Endothelial cell of umbilical vein (primary cell): Measurements from ENCODE around the gene MAP3K15. TPM values are rescaled to one million over a fixed set of nuclear protein-coding genes. Genes with fewer than 3 reads are reported as not detected.
"Not testable (repeated sequence)": the region's sequence is repeated elsewhere in the genome, so short reads cannot be mapped to it uniquely, and the experiment has no call there.

Experiments used
- BruUV-seq: library from RNA; stranded (reverse); fragments of 400-500 nt; replicated peaks from 2 replicates; lab custom pipeline; 2021; lab: Mats Ljungman, UMichigan
- CTCF ChIA-PET: fragments of 300-600, 350-600 bp; sonication (Branson Sonifier 250); formaldehyde crosslinking; loops from one replicate; lab custom pipeline; 2021; ENCODE audit warnings: antibody characterized with exemption, inconsistent platforms; lab: Charles Lee
- POLR2A ChIA-PET: fragments of 300-600, 350-600 bp; sonication (Branson Sonifier 250); formaldehyde crosslinking; loops from one replicate; lab custom pipeline; 2021; ENCODE audit warnings: antibody characterized with exemption, inconsistent platforms; lab: Charles Lee
- DNase-seq: peaks from one replicate; pipeline ENCODE4 v3.0.0-alpha.2; 2011; ENCODE audit warnings: low read depth, low spot score
- FAIRE-seq: peaks from 2 replicates; lab custom pipeline; 2011; peaks lifted over from hg19 to GRCh38; lab: Jason Lieb, UNC
- H2AFZ ChIP-seq: 2 replicates; pipeline ENCODE4 v1.6.0; 2012; ENCODE audit warnings: low read depth, low read length, control low read depth, inconsistent platforms
- H3K27ac ChIP-seq: 2 replicates; pipeline ENCODE4 v1.5.1; 2011; ENCODE audit warnings: low read depth, mild to moderate bottlenecking, control low read depth, low read length, moderate library complexity; ENCODE audit not compliant: insufficient read depth
- H3K27me3 ChIP-seq, 2 experiments: 2 replicates each; pipeline versions ENCODE4 v1.6.0 to v1.6.1; 2011; ENCODE audit warnings: low read length in 2 of 2, mixed read lengths in 1 of 2; ENCODE audit not compliant: control insufficient read depth in 2 of 2, insufficient read depth in 2 of 2
- H3K36me3 ChIP-seq, 2 experiments: 2 replicates in 1 of 2; 3 replicates in 1 of 2; pipeline ENCODE4 v1.5.1; 2011; ENCODE audit warnings: low read length in 2 of 2, mild to moderate bottlenecking in 1 of 2, moderate library complexity in 1 of 2; ENCODE audit not compliant: control insufficient read depth in 2 of 2, insufficient read depth in 2 of 2; ENCODE audit errors: extremely low read depth in 1 of 2
- H3K4me1 ChIP-seq: 3 replicates; pipeline ENCODE4 v1.5.1; 2011; ENCODE audit warnings: mild to moderate bottlenecking, low read length; ENCODE audit not compliant: control insufficient read depth, insufficient read depth; ENCODE audit errors: extremely low read depth
- H3K4me2 ChIP-seq: 2 replicates; pipeline ENCODE4 v1.6.1; 2011; ENCODE audit warnings: low read length, control low read depth, mixed read lengths; ENCODE audit not compliant: insufficient read depth
- H3K4me3 ChIP-seq, 3 experiments: fragments of 200-600 bp in 1 of 3; sonication (generic), shearing (Covaris generic) in 1 of 3; replicated peaks in 1 of 3; 2 replicates each; pipeline ENCODE4 v1.5.1; 2011 to 2016; ENCODE audit warnings: control low read depth in 3 of 3, low read length in 3 of 3, mild to moderate bottlenecking in 2 of 3, inconsistent platforms in 1 of 3, low read depth in 1 of 3, moderate library complexity in 1 of 3; ENCODE audit not compliant: insufficient read depth in 1 of 3
- H3K79me2 ChIP-seq: 2 replicates; pipeline ENCODE4 v1.6.0; 2012; ENCODE audit warnings: low read length, inconsistent platforms; ENCODE audit not compliant: control insufficient read depth, insufficient read depth
- H3K9ac ChIP-seq: replicated peaks from 2 replicates; pipeline ENCODE3; 2011; ENCODE audit warnings: low read length, control low read depth; ENCODE audit not compliant: insufficient read depth; ENCODE audit errors: extremely low read depth
- H3K9me1 ChIP-seq: replicated peaks from 3 replicates; pipeline ENCODE4 v1.6.0; 2011; ENCODE audit warnings: mild to moderate bottlenecking, low read length; ENCODE audit not compliant: control insufficient read depth, insufficient read depth; ENCODE audit errors: extremely low read depth
- H3K9me3 ChIP-seq: replicated peaks from 2 replicates; pipeline ENCODE4 v1.5.1; 2012; ENCODE audit warnings: low read length, inconsistent platforms; ENCODE audit not compliant: control insufficient read depth, insufficient read depth
- H4K20me1 ChIP-seq: replicated peaks from 2 replicates; pipeline ENCODE3; 2011; ENCODE audit warnings: mild to moderate bottlenecking, low read length; ENCODE audit not compliant: control insufficient read depth, insufficient read depth; ENCODE audit errors: extremely low read depth
- EZH2 ChIP-seq: IDR thresholded peaks from 2 replicates; pipeline ENCODE4 v1.6.1; 2012; ENCODE audit warnings: borderline replicate concordance, low read depth, mild to moderate bottlenecking, moderate library complexity, low read length, inconsistent platforms; ENCODE audit not compliant: severe bottlenecking
- FOS ChIP-seq: IDR thresholded peaks from 2 replicates; pipeline ENCODE4 v1.6.1; 2011; ENCODE audit warnings: mild to moderate bottlenecking, low read length, moderate library complexity, borderline replicate concordance; ENCODE audit not compliant: insufficient read depth
- GATA2 ChIP-seq: IDR thresholded peaks from 2 replicates; pipeline ENCODE4 v1.7.0; 2011; ENCODE audit warnings: low read depth, mild to moderate bottlenecking, moderate library complexity, mixed read lengths, low read length; ENCODE audit not compliant: insufficient read length, insufficient read depth
- JUN ChIP-seq: IDR thresholded peaks from 2 replicates; pipeline ENCODE4 v1.6.1; 2011; ENCODE audit warnings: borderline replicate concordance, low read depth; ENCODE audit not compliant: insufficient read length, insufficient read depth
- MYC ChIP-seq: IDR thresholded peaks from one replicate; pipeline ENCODE4 v1.6.1; 2011; ENCODE audit warnings: mild to moderate bottlenecking, low read depth, low read length
- POLR2A ChIP-seq: IDR thresholded peaks from 2 replicates; pipeline ENCODE4 v1.6.1; 2012; ENCODE audit warnings: low read depth, mild to moderate bottlenecking, control low read depth, low read length
- POLR2AphosphoS5 ChIP-seq: IDR thresholded peaks from 2 replicates; pipeline ENCODE4 v1.6.1; 2012; ENCODE audit warnings: low read depth, mild to moderate bottlenecking, control low read depth, low read length, moderate library complexity; ENCODE audit not compliant: insufficient read depth
- dilution Hi-C: fragments of 300-500 bp; cut with MboI; formaldehyde crosslinking; loops from one replicate; pipeline ENCODE4 v1.15.0; 2019; ENCODE audit warnings: low sequenced_read_pairs; ENCODE audit not compliant: extremely low pct_ligation_motif_present
- intact Hi-C: fragments of 100-400 bp; cut with micrococcal nuclease; formaldehyde crosslinking; loops from one replicate; pipeline ENCODE4 v1.10.0; 2022
- polyA plus RNA-seq, 4 experiments: library from polyadenylated mRNA; depleted of rRNA in 3 of 4; stranded (reverse) in 3 of 4; unstranded in 1 of 4; fragments of >200 nt; gene quantifications; 2 replicates each; pipeline versions ENCODE4 v1.2.1 to v1.2.3, GENCODE V29; 2011 to 2012; ENCODE audit warnings: missing spikeins in 1 of 4
- total RNA-seq: library from RNA; stranded (reverse); gene quantifications from 2 replicates; pipeline ENCODE4 v1.2.3, GENCODE V29; 2021
- TF ChIP-seq, protein P1 (sequence below), 2 donors: IDR thresholded peaks; 1 replicate in 1 of 2; 2 replicates in 1 of 2; pipeline ENCODE4 v1.5.1; 2011; ENCODE audit warnings: low read length in 2 of 2, mild to moderate bottlenecking in 2 of 2, moderate library complexity in 2 of 2, control low read depth in 1 of 2, inconsistent platforms in 1 of 2, low read depth in 1 of 2; ENCODE audit not compliant: insufficient read depth in 1 of 2; ENCODE audit errors: extremely low read depth in 1 of 2
- TF ChIP-seq, protein P2 (sequence below): IDR thresholded peaks from 2 replicates; pipeline ENCODE4 v1.6.1; 2011; ENCODE audit not compliant: insufficient read depth, insufficient read length

Gene MAP3K15
- total and polyA plus RNA-seq, 2 donors (not counting 3 experiments of a cell fraction or from before 2014, with no cell fraction given), result 0.01 to 0.09 TPM

GRCh38 chrX:19446397-19446796 lies 68.9 kb downstream of the MAP3K15 start:
- TF ChIP-seq, protein P1, sequence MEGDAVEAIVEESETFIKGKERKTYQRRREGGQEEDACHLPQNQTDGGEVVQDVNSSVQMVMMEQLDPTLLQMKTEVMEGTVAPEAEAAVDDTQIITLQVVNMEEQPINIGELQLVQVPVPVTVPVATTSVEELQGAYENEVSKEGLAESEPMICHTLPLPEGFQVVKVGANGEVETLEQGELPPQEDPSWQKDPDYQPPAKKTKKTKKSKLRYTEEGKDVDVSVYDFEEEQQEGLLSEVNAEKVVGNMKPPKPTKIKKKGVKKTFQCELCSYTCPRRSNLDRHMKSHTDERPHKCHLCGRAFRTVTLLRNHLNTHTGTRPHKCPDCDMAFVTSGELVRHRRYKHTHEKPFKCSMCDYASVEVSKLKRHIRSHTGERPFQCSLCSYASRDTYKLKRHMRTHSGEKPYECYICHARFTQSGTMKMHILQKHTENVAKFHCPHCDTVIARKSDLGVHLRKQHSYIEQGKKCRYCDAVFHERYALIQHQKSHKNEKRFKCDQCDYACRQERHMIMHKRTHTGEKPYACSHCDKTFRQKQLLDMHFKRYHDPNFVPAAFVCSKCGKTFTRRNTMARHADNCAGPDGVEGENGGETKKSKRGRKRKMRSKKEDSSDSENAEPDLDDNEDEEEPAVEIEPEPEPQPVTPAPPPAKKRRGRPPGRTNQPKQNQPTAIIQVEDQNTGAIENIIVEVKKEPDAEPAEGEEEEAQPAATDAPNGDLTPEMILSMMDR (IDR thresholded peaks at IDR 0.05; ENCODE audit: extremely low read depth in 1 of 2, insufficient read depth in 1 of 2, low read depth in 1 of 2, low read length in 2 of 2), result no peak
- TF ChIP-seq MYC (no peak), GATA2 (no peak), POLR2AphosphoS5 (no peak), FOS (no peak), POLR2A (no peak), EZH2 (no peak), JUN (no peak)
- TF ChIP-seq, protein P2, sequence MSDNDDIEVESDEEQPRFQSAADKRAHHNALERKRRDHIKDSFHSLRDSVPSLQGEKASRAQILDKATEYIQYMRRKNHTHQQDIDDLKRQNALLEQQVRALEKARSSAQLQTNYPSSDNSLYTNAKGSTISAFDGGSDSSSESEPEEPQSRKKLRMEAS, result no peak
- H3K4me2 ChIP-seq, result no peak overlapping the region
- H3K9me1 ChIP-seq, result no peaks in the 10 kb centered on the region
- H4K20me1 ChIP-seq, result no peaks in the 10 kb centered on the region
- ChIA-PET CTCF (no interaction called here), POLR2A (no interaction called here)
- no peak overlapping the region for H2AFZ ChIP-seq
- intact Hi-C loops (no loop called here), dilution Hi-C loops (no loop called here)
- no peaks in the 10 kb centered on the region for H3K27me3 ChIP-seq
- no peak overlapping the region for H3K27ac ChIP-seq
- H3K9ac ChIP-seq, result no peak overlapping the region
- no peaks in the 10 kb centered on the region for H3K4me1 ChIP-seq
- no peaks in the 10 kb centered on the region for H3K9me3 ChIP-seq
- H3K4me3 ChIP-seq, result no peak overlapping the region
- FAIRE-seq (no peak), DNase-seq (no peak)
- no peaks in the 10 kb centered on the region for H3K36me3 ChIP-seq
- no TSS peak for BruUV-seq
- H3K79me2 ChIP-seq, result no peaks in the 10 kb centered on the region

DNA sequence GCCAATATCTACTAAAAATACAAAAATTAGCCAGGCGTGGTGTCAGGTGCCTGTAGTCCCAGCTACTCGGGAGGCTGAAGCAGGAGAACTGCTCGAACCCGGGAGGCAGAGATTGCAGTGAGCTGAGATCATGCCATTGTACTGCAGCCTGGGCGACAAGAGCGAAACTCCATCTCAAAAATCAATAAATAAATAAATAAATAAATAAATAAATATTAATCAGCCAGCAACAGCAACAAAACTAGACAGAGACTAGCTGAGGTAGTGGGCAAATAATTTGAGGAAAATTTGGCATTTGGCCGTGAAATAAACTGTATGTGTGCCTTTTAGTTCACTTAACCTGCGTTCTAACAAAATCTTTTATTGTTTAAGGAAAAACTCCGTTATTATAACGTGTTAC lies 69.5 kb downstream of the MAP3K15 start:
- BruUV-seq, intact Hi-C loops, H4K20me1 ChIP-seq, DNase-seq, CTCF ChIA-PET, POLR2A ChIA-PET, H3K36me3 ChIP-seq, H3K27me3 ChIP-seq, H3K9me3 ChIP-seq, dilution Hi-C loops, H3K4me1 ChIP-seq, H3K9ac ChIP-seq, H2AFZ ChIP-seq, H3K4me3 ChIP-seq, H3K79me2 ChIP-seq, H3K4me2 ChIP-seq, H3K9me1 ChIP-seq, H3K27ac ChIP-seq, FAIRE-seq: not testable (repeated sequence)
